Measurements from ENCODE around the gene ASTN2.
"Not testable (repeated sequence)": the region's sequence is repeated elsewhere in the genome, so short reads cannot be mapped to it uniquely, and the experiment has no call there.

The ASTN2 gene

GRCh38 chr9:116479056-116479544 lies 935.8 kb downstream of the ASTN2 start:
- peak; percentile 45 for DNase-seq (ENCODE audit: low read depth)

GRCh38 chr9:116477584-116478141 lies 937.2 kb downstream of the ASTN2 start:
- DNase-seq (ENCODE audit: low read depth), result no peak

DNA sequence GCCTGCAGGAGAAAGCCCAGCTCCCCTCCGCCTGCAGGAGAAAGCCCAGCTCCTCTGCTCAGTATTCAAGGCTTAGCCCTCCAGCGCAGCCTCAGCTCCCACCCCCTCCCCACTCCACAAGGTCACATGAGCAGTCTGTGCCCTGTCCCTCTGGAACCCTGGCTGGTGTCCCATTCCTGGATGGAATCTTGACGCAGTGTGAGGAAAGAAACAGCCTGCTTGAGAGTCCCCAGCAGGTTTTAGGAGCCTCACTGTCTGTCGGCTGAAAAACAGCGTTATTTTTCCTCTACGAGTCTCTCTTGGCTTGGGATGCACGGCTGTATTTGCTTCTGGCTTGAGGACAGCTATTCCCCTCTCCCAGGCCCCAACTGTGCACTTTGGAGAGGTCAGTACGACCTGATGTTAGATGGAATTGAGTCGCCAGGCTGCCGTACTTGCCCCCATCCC lies 937.9 kb downstream of the ASTN2 start:
- no peak for DNase-seq (ENCODE audit: low read depth)

DNA sequence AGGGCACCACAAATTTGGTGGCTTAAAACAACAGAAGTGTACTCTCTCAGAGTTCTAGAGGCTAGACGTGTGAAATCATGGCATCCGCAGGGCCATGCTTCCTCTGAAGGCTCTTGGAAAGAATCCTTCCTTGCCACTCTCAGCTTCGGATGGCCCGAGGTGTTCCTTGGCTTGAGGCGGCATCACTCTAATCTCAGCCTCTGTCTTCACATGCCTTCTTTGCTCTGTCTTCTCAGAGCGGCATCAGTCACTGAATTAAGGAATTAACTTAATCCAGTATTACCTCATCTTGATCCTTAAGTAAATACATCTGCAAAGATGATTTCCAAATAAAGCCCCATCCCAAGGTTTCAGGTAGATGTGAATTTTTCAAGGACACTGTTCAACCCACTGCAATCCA lies 938.9 kb downstream of the ASTN2 start:
- no peak for DNase-seq (ENCODE audit: low read depth)

- peak; percentile 65 for DNase-seq (ENCODE audit: low read depth)
These were observed 939.7 kb downstream of the ASTN2 start for GRCh38 chr9:116475201-116475600.

DNA sequence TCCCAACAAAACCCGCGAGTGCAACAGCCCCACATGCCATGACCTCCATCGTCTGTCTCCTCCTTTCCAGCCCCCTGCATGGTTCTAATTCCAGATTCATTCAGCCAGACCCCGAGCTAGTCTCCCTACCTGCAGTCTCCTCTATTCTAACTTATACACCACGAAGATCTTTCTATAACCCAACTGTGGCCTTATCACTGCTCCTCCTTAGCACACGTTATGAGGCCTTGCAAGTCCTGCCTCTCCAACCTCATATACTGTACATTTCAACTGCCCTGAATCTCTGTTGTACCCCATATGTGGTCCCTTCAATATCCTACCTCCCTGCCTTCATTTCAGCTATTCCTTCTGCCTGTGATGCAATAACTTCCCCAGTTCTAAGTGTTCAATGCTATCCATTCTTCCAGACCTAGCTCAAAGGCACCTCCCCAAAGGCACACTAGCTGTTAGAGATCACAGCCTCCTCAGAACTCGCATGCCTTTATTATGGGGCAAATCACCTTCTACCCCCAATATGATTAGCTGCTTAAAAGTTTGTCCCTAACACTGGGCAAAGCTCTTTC lies 942.8 kb downstream of the ASTN2 start:
- DNase-seq (ENCODE audit: low read depth), result no peak

- peak; percentile 80 for DNase-seq (ENCODE audit: low read depth)
These were observed 943.6 kb downstream of the ASTN2 start for GRCh38 chr9:116471093-116471906.

DNA sequence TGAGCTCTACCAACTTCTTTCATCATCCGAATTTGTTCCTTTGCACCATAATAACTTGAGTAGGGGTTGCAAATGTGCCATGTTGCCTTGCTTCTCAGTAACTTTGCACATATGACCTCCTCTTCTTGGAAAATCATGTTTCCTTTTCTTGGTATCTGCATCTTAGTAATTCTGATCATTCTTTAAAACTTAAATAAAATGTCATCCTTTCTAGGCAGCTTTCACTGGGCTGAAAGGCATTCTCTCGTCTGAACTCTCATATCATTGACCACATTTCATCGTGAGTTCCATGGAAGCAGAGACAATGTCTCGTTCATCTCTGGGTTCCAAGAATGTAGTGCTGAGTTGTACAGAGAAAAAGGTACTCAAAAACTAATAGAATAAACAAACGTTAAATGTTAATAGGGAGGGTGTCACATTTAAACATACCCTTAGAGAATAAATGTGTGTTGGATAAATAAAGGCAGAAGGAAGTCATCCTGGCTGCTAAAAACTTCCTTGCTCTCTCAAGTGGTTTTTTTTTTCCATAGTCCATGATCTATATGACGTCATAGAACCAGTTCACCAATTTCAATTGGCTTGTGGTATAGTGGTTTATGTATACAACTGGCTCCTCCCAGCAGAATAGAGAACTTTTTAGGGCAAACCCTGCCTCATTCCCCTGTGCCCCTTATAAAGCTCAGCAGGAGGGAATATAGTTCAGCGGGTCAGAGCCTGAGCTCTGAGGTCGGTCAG lies 945.9 kb downstream of the ASTN2 start:
- no peak for DNase-seq (ENCODE audit: low read depth)

GRCh38 chr9:116468369-116468768 lies 946.5 kb downstream of the ASTN2 start:
- DNase-seq (ENCODE audit: low read depth), result no peak

- peak; percentile 20 for DNase-seq (ENCODE audit: low read depth)
These were observed 947.0 kb downstream of the ASTN2 start for GRCh38 chr9:116467740-116468351.

GRCh38 chr9:116466271-116467235 lies 948.3 kb downstream of the ASTN2 start:
- DNase-seq (ENCODE audit: low read depth), result no peak

GRCh38 chr9:116465576-116466270 lies 949.1 kb downstream of the ASTN2 start:
- DNase-seq (ENCODE audit: low read depth), result no peak

- no peak for DNase-seq (ENCODE audit: low read depth)
These were observed 949.8 kb downstream of the ASTN2 start for GRCh38 chr9:116464987-116465571.

- no peak for DNase-seq (ENCODE audit: low read depth)
These were observed 950.4 kb downstream of the ASTN2 start for GRCh38 chr9:116464423-116464822.

GRCh38 chr9:116461632-116462031 lies 953.2 kb downstream of the ASTN2 start:
- DNase-seq (ENCODE audit: low read depth), result no peak

DNA sequence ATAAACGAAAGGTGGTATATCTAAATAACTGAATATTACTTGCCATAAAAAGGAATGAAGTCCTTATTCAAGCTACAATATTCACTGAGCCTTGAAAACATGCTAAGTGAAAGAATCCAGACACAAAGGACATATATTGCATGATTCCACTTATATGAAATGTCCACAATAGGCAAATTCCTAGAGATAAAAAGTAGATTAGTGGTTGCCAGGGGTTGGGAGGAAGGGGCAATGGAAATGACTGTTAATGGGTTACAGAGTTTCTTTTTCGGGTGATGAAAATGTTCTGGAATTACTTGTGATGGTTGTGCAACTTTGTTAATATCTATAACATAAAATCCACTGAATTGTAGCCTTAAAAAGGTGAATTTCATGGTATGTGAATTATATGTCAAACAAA lies 954.8 kb downstream of the ASTN2 start:
- DNase-seq (ENCODE audit: low read depth), result no peak

DNA sequence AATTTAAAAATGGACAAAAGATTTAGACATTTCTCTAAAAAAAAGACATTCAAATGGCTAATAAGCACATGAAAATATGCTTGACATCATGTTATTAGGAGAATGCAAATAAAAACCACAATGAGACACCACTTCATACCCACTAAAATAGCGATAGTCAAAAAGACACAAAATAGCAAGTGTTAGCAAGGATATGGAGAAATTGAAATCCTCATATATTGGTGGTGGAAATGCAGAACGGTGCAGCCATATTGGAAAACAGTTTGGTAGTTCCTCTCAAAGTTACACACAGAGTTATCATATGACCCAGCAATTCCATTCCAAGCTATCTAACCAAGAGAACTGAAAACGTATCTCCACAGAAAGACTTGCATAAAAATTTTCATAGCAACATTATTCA lies 955.3 kb downstream of the ASTN2 start:
- DNase-seq (ENCODE audit: low read depth), result no peak

GRCh38 chr9:116456490-116457088 lies 958.3 kb downstream of the ASTN2 start:
- DNase-seq (ENCODE audit: low read depth), result no peak

- not testable (repeated sequence) for DNase-seq (ENCODE audit: low read depth)
These were observed 960.3 kb downstream of the ASTN2 start for GRCh38 chr9:116454539-116454938.
